GM12878 (cell line): ENCODE data around the gene APOBEC3H. TPM values are rescaled to one million over a fixed set of nuclear protein-coding genes. Genes with fewer than 3 reads are reported as not detected.

Experiments
- BACH1 ChIP-seq: fragments of 450-650 bp; IDR thresholded peaks from 2 replicates; pipeline ENCODE4 v1.6.1; 2017; ENCODE audit warnings: mild to moderate bottlenecking, borderline replicate concordance
- CBFB ChIP-seq: IDR thresholded peaks from 2 replicates; pipeline ENCODE4 v1.6.1; 2016; ENCODE audit warnings: antibody characterized with exemption, low read depth
- CEBPB ChIP-seq, 2 experiments: fragments of 150-350 bp in 1 of 2; IDR thresholded peaks; 2 replicates each; pipeline ENCODE4 v1.6.1; 2012 to 2014; ENCODE audit warnings: low read depth in 2 of 2, low read length in 2 of 2, borderline replicate concordance in 1 of 2, inconsistent platforms in 1 of 2
- CHD2 ChIP-seq: IDR thresholded peaks from 2 replicates; pipeline ENCODE4 v1.6.1; 2011; ENCODE audit warnings: low read depth, low read length, improper control_type of control experiment, borderline replicate concordance
- FOXM1 ChIP-seq: IDR thresholded peaks from 2 replicates; pipeline ENCODE4 v1.6.1; 2012; ENCODE audit warnings: low read depth, mild to moderate bottlenecking, inconsistent platforms, low read length, moderate library complexity
- IKZF1 ChIP-seq: fragments of 450-650 bp; conservative IDR thresholded peaks from 2 replicates; pipeline ENCODE4 v1.6.1; 2017; ENCODE audit warnings: antibody characterized with exemption, mild to moderate bottlenecking
- KLF5 ChIP-seq: fragments of 450-650 bp; IDR thresholded peaks from 2 replicates; pipeline ENCODE4 v1.6.1; 2014; ENCODE audit warnings: mild to moderate bottlenecking; ENCODE audit not compliant: partially characterized antibody
- MTA2 ChIP-seq: fragments of 450-650 bp; IDR thresholded peaks from 2 replicates; pipeline ENCODE4 v1.6.1; 2016; ENCODE audit warnings: low read depth, mild to moderate bottlenecking, moderate library complexity
- MTA3 ChIP-seq: IDR thresholded peaks from 2 replicates; pipeline ENCODE4 v1.6.1; 2012; ENCODE audit warnings: low read length, inconsistent platforms, borderline replicate concordance
- NFYA ChIP-seq: IDR thresholded peaks from 2 replicates; pipeline ENCODE4 v1.6.1; 2011; ENCODE audit warnings: low read depth, mild to moderate bottlenecking, low read length, improper control_type of control experiment, borderline replicate concordance
- RUNX3 ChIP-seq: IDR thresholded peaks from 2 replicates; pipeline ENCODE4 v1.6.1; 2012; ENCODE audit warnings: low read length, inconsistent platforms
- SIX5 ChIP-seq: IDR thresholded peaks from 2 replicates; pipeline ENCODE4 v1.6.1; 2011; ENCODE audit warnings: mild to moderate bottlenecking, low read depth, low read length, moderate library complexity; ENCODE audit not compliant: severe bottlenecking
- SUPT20H ChIP-seq: IDR thresholded peaks from 2 replicates; pipeline ENCODE4 v1.6.1; 2011; ENCODE audit warnings: low read depth, mild to moderate bottlenecking, low read length, moderate library complexity, borderline replicate concordance; ENCODE audit not compliant: control insufficient read depth
- SUZ12 ChIP-seq: fragments of 200-600 bp; sonication (generic); IDR thresholded peaks from one replicate; pipeline ENCODE4 v1.6.1; 2018; ENCODE audit warnings: antibody characterized with exemption, mild to moderate bottlenecking; ENCODE audit not compliant: unreplicated experiment
- TCF12 ChIP-seq: IDR thresholded peaks from 2 replicates; pipeline ENCODE4 v1.6.1; 2011; ENCODE audit warnings: low read depth, mild to moderate bottlenecking, low read length
- YBX1 ChIP-seq: fragments of 450-650 bp; IDR thresholded peaks from 2 replicates; pipeline ENCODE4 v1.6.1; 2016; ENCODE audit warnings: antibody characterized with exemption
- polyA plus RNA-seq, 11 experiments: library from polyadenylated mRNA; depleted of rRNA in 4 of 11; unstranded in 6 of 11; stranded (reverse) in 5 of 11; fragments of >200 nt; fragmentation: Nextera tagmentation in 4 of 11; fragmentation: Illumina TruSeq in 1 of 11; extraction: Ambion mirVana in 4 of 11; extraction: Trizol in 1 of 11; gene quantifications; 1 replicate in 1 of 11; 2 replicates in 10 of 11; pipeline versions ENCODE4 v1.2.1 to v1.2.3, GENCODE V29; 2011 to 2016; ENCODE audit warnings: inconsistent platforms in 2 of 11, missing spikeins in 2 of 11, low read depth in 1 of 11
- total RNA-seq, 4 experiments: library from RNA; depleted of rRNA in 3 of 4; stranded (reverse); fragments of >200 nt in 3 of 4; fragmentation: Illumina TruSeq in 1 of 4; extraction: Trizol in 1 of 4; gene quantifications; 2 replicates each; pipeline versions ENCODE4 v1.2.1 to v1.2.3, GENCODE V29; 2013 to 2021
- TF ChIP-seq, protein P1 (sequence below): fragments of 450-650 bp; IDR thresholded peaks from 2 replicates; pipeline ENCODE4 v1.6.1; 2017; ENCODE audit warnings: borderline replicate concordance
- TF ChIP-seq, protein P2 (sequence below): IDR thresholded peaks from 2 replicates; pipeline ENCODE4 v1.6.1; 2012; ENCODE audit warnings: low read depth, low read length, improper control_type of control experiment
- TF ChIP-seq, protein P3 (sequence below): fragments of 450-650 bp; IDR thresholded peaks from 2 replicates; pipeline ENCODE4 v1.6.1; 2017; ENCODE audit warnings: mild to moderate bottlenecking, low read depth, inconsistent platforms; ENCODE audit not compliant: poor library complexity, severe bottlenecking
- TF ChIP-seq, protein P4 (sequence below): fragments of 450-650 bp; IDR thresholded peaks from 2 replicates; pipeline ENCODE4 v1.6.1; 2016; ENCODE audit warnings: mild to moderate bottlenecking
- TF ChIP-seq, protein P5 (sequence below): fragments of 450-650 bp; IDR thresholded peaks from 2 replicates; pipeline ENCODE4 v1.6.1; 2016; ENCODE audit warnings: mild to moderate bottlenecking

APOBEC3H gene
- total and polyA plus RNA-seq, 10 of the 15 experiments (the other 5 are each of a cell fraction or from before 2014, with no cell fraction given): 7.5 to 23.0 (median 14.8) TPM

DNA sequence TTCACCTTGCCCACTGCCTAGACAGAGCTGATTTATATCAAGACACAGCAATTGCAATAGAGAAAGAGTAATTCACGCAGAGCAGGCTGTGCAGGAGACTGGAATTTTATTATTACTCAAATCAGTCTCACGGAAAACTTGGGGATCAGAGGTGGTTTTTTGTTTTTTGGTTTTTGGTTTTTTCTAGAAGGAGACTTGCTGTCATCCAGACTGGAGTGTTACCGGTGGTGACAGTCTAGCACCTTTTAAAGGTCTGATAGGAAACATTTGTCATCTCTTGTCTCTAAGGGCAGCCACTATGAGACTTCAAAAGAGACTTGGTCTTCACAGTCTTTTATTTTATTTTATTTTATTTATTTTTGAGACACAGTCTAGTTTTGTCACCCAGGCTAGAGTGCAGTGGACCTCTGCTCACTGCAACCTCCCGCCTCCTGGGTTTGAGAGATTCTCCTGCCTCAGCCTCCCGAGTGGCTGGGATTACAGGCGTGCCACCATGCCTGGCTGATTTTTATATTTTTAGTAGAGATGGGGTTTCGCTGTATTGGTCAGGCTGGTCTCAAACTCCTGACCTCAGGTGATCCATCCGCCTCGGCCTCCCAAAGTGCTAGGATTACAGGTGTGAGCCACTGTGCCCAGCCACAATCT, 19.1 kb downstream of the APOBEC3H start (continued):
- TF ChIP-seq, protein P1, sequence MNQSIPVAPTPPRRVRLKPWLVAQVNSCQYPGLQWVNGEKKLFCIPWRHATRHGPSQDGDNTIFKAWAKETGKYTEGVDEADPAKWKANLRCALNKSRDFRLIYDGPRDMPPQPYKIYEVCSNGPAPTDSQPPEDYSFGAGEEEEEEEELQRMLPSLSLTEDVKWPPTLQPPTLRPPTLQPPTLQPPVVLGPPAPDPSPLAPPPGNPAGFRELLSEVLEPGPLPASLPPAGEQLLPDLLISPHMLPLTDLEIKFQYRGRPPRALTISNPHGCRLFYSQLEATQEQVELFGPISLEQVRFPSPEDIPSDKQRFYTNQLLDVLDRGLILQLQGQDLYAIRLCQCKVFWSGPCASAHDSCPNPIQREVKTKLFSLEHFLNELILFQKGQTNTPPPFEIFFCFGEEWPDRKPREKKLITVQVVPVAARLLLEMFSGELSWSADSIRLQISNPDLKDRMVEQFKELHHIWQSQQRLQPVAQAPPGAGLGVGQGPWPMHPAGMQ: no peak
- TF ChIP-seq CHD2 (no peak), NFYA (no peak), SUPT20H (no peak), FOXM1 (no peak), MTA2 (peak; percentile 31; the same call in 1 of the 2 replicates), CBFB (no peak), YBX1 (no peak), TCF12 (no peak), IKZF1 (no peak; the same call in 1 of the 2 replicates), CEBPB (IDR thresholded peaks at IDR 0.05; ENCODE audit: borderline replicate concordance in 1 of 2, low read depth in 2 of 2, low read length in 2 of 2) (no peak), MTA3 (no peak), SUZ12 (no peak), KLF5 (no peak), BACH1 (no peak), RUNX3 (peak; percentile 64), SIX5 (no peak)
- TF ChIP-seq, protein P2, sequence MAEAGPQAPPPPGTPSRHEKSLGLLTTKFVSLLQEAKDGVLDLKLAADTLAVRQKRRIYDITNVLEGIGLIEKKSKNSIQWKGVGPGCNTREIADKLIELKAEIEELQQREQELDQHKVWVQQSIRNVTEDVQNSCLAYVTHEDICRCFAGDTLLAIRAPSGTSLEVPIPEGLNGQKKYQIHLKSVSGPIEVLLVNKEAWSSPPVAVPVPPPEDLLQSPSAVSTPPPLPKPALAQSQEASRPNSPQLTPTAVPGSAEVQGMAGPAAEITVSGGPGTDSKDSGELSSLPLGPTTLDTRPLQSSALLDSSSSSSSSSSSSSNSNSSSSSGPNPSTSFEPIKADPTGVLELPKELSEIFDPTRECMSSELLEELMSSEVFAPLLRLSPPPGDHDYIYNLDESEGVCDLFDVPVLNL: no peak
- TF ChIP-seq, protein P3, sequence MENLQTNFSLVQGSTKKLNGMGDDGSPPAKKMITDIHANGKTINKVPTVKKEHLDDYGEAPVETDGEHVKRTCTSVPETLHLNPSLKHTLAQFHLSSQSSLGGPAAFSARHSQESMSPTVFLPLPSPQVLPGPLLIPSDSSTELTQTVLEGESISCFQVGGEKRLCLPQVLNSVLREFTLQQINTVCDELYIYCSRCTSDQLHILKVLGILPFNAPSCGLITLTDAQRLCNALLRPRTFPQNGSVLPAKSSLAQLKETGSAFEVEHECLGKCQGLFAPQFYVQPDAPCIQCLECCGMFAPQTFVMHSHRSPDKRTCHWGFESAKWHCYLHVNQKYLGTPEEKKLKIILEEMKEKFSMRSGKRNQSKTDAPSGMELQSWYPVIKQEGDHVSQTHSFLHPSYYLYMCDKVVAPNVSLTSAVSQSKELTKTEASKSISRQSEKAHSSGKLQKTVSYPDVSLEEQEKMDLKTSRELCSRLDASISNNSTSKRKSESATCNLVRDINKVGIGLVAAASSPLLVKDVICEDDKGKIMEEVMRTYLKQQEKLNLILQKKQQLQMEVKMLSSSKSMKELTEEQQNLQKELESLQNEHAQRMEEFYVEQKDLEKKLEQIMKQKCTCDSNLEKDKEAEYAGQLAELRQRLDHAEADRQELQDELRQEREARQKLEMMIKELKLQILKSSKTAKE: peak; percentile 98
- TF ChIP-seq, protein P4, sequence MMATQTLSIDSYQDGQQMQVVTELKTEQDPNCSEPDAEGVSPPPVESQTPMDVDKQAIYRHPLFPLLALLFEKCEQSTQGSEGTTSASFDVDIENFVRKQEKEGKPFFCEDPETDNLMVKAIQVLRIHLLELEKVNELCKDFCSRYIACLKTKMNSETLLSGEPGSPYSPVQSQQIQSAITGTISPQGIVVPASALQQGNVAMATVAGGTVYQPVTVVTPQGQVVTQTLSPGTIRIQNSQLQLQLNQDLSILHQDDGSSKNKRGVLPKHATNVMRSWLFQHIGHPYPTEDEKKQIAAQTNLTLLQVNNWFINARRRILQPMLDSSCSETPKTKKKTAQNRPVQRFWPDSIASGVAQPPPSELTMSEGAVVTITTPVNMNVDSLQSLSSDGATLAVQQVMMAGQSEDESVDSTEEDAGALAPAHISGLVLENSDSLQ: peak; percentile 48; the same call in 1 of the 2 replicates
- TF ChIP-seq, protein P5, sequence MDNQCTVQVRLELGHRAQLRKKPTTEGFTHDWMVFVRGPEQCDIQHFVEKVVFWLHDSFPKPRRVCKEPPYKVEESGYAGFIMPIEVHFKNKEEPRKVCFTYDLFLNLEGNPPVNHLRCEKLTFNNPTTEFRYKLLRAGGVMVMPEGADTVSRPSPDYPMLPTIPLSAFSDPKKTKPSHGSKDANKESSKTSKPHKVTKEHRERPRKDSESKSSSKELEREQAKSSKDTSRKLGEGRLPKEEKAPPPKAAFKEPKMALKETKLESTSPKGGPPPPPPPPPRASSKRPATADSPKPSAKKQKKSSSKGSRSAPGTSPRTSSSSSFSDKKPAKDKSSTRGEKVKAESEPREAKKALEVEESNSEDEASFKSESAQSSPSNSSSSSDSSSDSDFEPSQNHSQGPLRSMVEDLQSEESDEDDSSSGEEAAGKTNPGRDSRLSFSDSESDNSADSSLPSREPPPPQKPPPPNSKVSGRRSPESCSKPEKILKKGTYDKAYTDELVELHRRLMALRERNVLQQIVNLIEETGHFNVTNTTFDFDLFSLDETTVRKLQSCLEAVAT: no peak
